SJSA1 (cell line): Measurements from ENCODE around the gene CHST7. TPM values are rescaled to one million over a fixed set of nuclear protein-coding genes. Genes with fewer than 3 reads are reported as not detected.
"Not testable (repeated sequence)": the region's sequence is repeated elsewhere in the genome, so short reads cannot be mapped to it uniquely, and the experiment has no call there.

Experiments
- DNase-seq, 2 experiments: peaks; one replicate each; pipeline ENCODE4 v3.0.0-alpha.2; 2015 to 2020; ENCODE audit warnings: low spot score in 2 of 2, low read depth in 1 of 2
- H3K27ac ChIP-seq: fragments of 250-450 bp; sonication (Bioruptor Pico); 2 replicates; pipeline ENCODE4 v1.5.1; 2020; ENCODE audit warnings: mild to moderate bottlenecking, moderate library complexity
- H3K27me3 ChIP-seq: fragments of 250-450 bp; sonication (Bioruptor Pico); replicated peaks from 2 replicates; pipeline ENCODE4 v1.5.1; 2020; ENCODE audit warnings: mild to moderate bottlenecking, moderate library complexity
- H3K36me3 ChIP-seq: fragments of 250-450 bp; sonication (Bioruptor Pico); 2 replicates; pipeline ENCODE4 v1.5.1; 2020; ENCODE audit warnings: mild to moderate bottlenecking
- H3K4me1 ChIP-seq: fragments of 250-450 bp; sonication (Bioruptor Pico); replicated peaks from 2 replicates; pipeline ENCODE4 v1.6.1; 2021; ENCODE audit warnings: mild to moderate bottlenecking
- H3K4me3 ChIP-seq: fragments of 250-450 bp; sonication (Bioruptor Pico); 2 replicates; pipeline ENCODE4 v1.5.1; 2020; ENCODE audit warnings: mild to moderate bottlenecking
- H3K9me3 ChIP-seq: fragments of 250-450 bp; sonication (Bioruptor Pico); replicated peaks from 2 replicates; pipeline ENCODE4 v1.5.1; 2020; ENCODE audit warnings: mild to moderate bottlenecking
- total RNA-seq: library from RNA; depleted of rRNA; stranded (reverse); fragments of >200 nt; shearing (Covaris generic); gene quantifications from 2 replicates; pipeline ENCODE4 v1.2.3, GENCODE V29; 2014; rRNA removed

CHST7 gene
- total RNA-seq, result 15.3 and 16.1 TPM in 2 replicates

DNA sequence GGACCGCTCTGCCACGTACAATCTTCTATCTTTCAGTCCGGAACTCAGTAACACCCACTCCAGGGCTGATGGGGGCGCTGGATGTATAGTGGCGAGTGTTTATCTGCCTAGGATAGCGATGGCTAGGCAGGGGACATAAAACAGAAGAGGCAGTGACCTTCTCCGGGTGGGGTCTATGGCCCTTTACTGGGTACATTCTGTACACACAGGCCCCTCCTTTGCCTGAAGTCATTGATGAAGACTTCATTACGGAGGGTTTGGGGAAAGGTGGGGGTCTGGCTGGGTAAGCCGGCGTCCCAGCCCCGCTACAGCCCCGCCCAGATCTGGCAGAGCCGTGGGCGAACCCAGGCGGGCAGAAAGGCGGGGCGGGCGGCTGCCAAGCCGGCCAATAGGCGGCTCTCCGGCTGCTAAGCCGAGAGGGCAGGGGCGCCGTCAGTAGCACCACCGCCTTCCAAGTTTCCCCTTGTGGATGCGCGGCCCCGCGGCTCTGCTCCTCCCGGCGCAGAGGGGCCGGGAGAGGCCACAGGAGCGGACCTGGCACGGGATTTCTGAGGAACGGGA is at the start of gene CHST7:
CHST7 (plus strand) TSS at position 435 of the 561 bp plus-strand sequence. CDS start 167 bp downstream, outside the sequence.
- peaks cover 51% of the 10 kb centered on the region for H3K4me1 ChIP-seq
- DNase-seq, result peak; percentile 73 to 86
- peak within 1 kb of the TSS; percentile 55 for H3K4me3 ChIP-seq
- no peak within 1 kb of the TSS for H3K27ac ChIP-seq
- no peaks in the 10 kb centered on the region for H3K36me3 ChIP-seq
- H3K9me3 ChIP-seq, result no peaks in the 10 kb centered on the region
- no peaks in the 10 kb centered on the region for H3K27me3 ChIP-seq

GRCh38 chrX:46528640-46529039 is 44.9 kb upstream of the CHST7 start:
- not testable (repeated sequence) for H3K27ac ChIP-seq, H3K27me3 ChIP-seq, H3K9me3 ChIP-seq, H3K4me3 ChIP-seq, H3K36me3 ChIP-seq, H3K4me1 ChIP-seq, DNase-seq

DNA sequence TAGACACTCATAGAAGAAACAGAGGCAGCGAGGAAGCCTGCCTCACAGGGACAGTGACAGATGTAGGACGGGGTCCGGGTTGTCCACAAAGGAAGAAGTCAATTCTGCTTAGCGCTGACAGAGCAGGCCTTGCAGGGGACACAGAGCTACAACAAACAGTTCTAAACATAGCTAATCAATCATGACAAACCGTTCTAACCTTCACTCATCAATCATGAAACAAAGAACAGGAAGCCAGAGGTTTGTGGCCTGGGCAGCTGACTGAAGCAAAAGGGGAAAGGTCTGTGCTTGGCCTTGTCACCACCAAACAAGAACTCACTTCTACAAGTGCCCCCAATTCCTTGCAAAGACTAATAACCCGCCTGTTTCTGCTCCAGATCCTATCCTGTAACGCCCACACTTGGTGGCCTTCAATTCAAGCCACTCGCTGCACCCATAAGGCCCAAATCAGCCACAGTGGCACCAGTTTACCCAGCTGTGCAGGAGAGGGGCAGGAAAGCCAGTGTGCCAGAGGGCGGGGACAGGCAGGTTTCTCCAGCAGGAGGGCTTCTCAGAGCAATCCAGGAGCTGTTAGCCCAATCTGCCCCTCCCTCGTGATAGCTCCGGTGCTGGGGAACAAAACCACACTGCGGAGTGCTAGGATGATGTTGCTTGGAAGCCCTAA is 43.7 kb upstream of the CHST7 start:
- not testable (repeated sequence) for H3K4me1 ChIP-seq

GRCh38 chrX:46530404-46530908 is 43.1 kb upstream of the CHST7 start:
- H3K9me3 ChIP-seq, H3K4me1 ChIP-seq, H3K4me3 ChIP-seq, H3K36me3 ChIP-seq, H3K27me3 ChIP-seq, H3K27ac ChIP-seq, DNase-seq: not testable (repeated sequence)

More for the DNA sequence above, 43.7 kb upstream of the CHST7 start:
- not testable (repeated sequence) for H3K4me3 ChIP-seq, H3K36me3 ChIP-seq, DNase-seq, H3K27me3 ChIP-seq, H3K27ac ChIP-seq, H3K9me3 ChIP-seq

DNA sequence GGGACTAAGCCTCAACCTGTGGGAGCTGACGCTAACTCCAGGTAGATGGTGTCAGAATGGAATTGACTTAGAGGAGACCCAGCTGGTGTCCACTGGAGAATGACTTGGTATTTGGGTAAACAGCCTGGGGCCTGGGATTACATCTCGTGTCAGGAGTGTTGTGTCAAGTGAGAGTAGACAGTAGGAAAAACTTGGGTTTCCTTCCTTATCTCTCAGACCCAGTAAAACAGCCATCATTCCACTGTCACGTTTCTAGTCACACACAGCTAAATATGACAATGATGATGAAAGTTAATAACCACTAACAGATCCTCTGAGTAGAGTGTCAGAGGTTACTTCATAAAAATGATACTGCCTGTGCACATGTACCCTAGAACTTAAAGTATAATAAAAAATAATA is 42.1 kb upstream of the CHST7 start:
- Histone ChIP-seq H3K9me3 (no peaks in the 10 kb centered on the region), H3K4me1 (no peaks in the 10 kb centered on the region), H3K36me3 (no peaks in the 10 kb centered on the region), H3K27me3 (no peaks in the 10 kb centered on the region), H3K27ac (no peak overlapping the region), H3K4me3 (no peak overlapping the region)
- DNase-seq, result no peak

- DNase-seq, result no peak
- H3K9me3 ChIP-seq, result no peaks in the 10 kb centered on the region
- H3K27ac ChIP-seq, result no peak overlapping the region
- H3K36me3 ChIP-seq, result peaks cover 19% of the 10 kb centered on the region
- no peaks in the 10 kb centered on the region for H3K27me3 ChIP-seq
- no peak overlapping the region for H3K4me3 ChIP-seq
- peaks cover 19% of the 10 kb centered on the region for H3K4me1 ChIP-seq
Observed at GRCh38 chrX:46543441-46543840, 30.1 kb upstream of the CHST7 start.

- not testable (repeated sequence) for H3K9me3 ChIP-seq, H3K27me3 ChIP-seq, DNase-seq
- H3K4me1 ChIP-seq, result peaks cover 21% of the 10 kb centered on the region
- peak overlapping the region; percentile 85 for H3K27ac ChIP-seq
- H3K36me3 ChIP-seq, result peaks cover 24% of the 10 kb centered on the region
- H3K4me3 ChIP-seq, result peak overlapping the region; percentile 68
Observed at GRCh38 chrX:46544527-46544926, 29.0 kb upstream of the CHST7 start.

- H3K27ac ChIP-seq, result peak within 1 kb of the TSS; percentile 85
- peaks cover 28% of the 10 kb centered on the region for H3K36me3 ChIP-seq
- H3K4me3 ChIP-seq, result peak within 1 kb of the TSS; percentile 68
- DNase-seq, result peak; percentile 83 to 92
- H3K27me3 ChIP-seq, result no peaks in the 10 kb centered on the region
- H3K9me3 ChIP-seq, result no peaks in the 10 kb centered on the region
- H3K4me1 ChIP-seq, result peaks cover 21% of the 10 kb centered on the region
Observed at GRCh38 chrX:46545111-46546005, 28.2 kb upstream of the CHST7 start, which contains the start of gene ZNF674. Gene ZNF674 (minus strand): TSS chrX:46545421. CDS start chrX:46542087, 3,334 bp downstream.

- H3K4me1 ChIP-seq, result peaks cover 32% of the 10 kb centered on the region
- no peaks in the 10 kb centered on the region for H3K27me3 ChIP-seq
- no peaks in the 10 kb centered on the region for H3K9me3 ChIP-seq
- DNase-seq, result peak; percentile 65 to 70
- peak overlapping the region; percentile 77 for H3K27ac ChIP-seq
- no peak overlapping the region for H3K4me3 ChIP-seq
- H3K36me3 ChIP-seq, result peaks cover 28% of the 10 kb centered on the region
Observed at GRCh38 chrX:46547857-46548256, 25.7 kb upstream of the CHST7 start.

DNA sequence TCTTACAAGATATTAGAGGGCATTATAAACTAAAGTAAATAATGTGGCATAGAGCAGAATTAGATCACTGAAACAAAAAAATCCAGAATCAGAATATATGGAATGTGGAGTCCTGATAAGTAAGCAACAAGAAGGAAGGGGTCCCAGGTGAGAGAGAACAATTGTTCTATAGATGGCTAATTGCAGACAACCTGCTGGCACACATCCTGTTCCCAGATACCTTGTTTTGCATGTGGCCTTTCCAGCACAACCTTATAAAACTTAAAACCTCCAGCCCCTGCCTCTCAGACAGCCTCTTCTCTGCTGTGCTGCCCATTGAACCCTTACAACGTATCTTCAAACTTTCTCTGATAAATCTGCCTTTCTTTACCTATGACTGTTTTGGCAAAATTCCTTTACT is 23.7 kb upstream of the CHST7 start:
- Histone ChIP-seq H3K27ac (no peak overlapping the region), H3K36me3 (peaks cover 28% of the 10 kb centered on the region), H3K27me3 (no peaks in the 10 kb centered on the region), H3K9me3 (no peaks in the 10 kb centered on the region), H3K4me1 (peaks cover 32% of the 10 kb centered on the region), H3K4me3 (no peak overlapping the region)
- DNase-seq, result no peak

DNA sequence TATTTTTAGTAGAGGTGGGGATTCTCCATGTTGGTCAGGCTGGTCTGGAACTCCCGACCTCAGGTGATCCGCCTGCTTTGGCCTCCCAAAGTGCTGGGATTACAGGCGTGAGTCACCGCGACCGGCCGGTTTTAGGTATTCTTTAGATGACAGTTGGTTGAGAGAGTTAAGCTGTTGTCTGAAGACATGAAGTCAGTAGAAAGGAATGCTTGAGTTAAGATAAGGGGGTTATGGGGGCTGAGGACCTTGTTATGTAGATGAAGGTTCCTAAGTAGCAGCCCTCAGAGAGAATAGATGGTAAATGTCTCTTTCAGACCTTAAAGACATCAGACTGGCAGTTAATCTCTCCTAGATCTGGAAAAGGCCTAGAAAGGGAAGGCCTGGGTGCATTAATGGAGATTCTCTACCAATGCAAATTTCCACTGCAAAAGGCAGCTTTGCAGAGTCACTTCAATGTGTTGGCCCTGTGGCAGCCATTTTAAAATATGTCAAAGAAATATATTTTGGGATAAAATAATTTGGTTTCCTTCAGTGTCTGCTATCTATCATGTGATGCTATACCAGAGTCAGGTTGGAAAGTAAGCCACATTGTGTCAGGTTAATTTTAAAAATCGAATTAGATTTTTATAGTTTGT is 22.0 kb upstream of the CHST7 start:
- peak; percentile 60 to 65 for DNase-seq

DNA sequence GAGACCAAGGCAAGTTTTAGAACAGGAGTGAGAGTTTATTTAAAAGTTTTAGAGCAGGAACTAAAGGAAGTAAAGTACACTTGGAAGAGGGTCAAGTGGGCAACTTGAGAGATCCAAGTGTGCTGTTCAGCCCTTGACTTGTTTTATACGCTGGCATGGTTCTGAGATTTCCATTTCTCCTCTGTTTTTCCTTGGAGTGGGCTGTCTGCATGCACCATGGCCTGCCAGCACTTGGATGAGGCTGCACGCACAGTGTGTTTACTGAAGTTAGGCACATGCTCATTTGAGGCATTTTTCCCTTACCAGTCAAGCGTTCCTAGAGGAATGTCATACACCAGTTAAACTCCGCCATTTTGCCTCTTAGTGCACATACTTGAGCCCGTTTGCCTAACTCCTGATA is 19.6 kb upstream of the CHST7 start:
- no peaks in the 10 kb centered on the region for H3K9me3 ChIP-seq
- H3K27me3 ChIP-seq, result no peaks in the 10 kb centered on the region
- H3K36me3 ChIP-seq, result peaks cover 6% of the 10 kb centered on the region; the same call in 1 of the 2 replicates
- no peak overlapping the region for H3K4me3 ChIP-seq
- H3K4me1 ChIP-seq, result peaks cover 11% of the 10 kb centered on the region
- H3K27ac ChIP-seq, result no peak overlapping the region
- DNase-seq, result no peak

More for the DNA sequence above, 22.0 kb upstream of the CHST7 start:
- H3K4me1 ChIP-seq, result peaks cover 29% of the 10 kb centered on the region
- H3K9me3 ChIP-seq, result no peaks in the 10 kb centered on the region
- H3K4me3 ChIP-seq, result no peak overlapping the region
- peak overlapping the region; percentile 80 for H3K27ac ChIP-seq
- peaks cover 21% of the 10 kb centered on the region for H3K36me3 ChIP-seq
- no peaks in the 10 kb centered on the region for H3K27me3 ChIP-seq

DNA sequence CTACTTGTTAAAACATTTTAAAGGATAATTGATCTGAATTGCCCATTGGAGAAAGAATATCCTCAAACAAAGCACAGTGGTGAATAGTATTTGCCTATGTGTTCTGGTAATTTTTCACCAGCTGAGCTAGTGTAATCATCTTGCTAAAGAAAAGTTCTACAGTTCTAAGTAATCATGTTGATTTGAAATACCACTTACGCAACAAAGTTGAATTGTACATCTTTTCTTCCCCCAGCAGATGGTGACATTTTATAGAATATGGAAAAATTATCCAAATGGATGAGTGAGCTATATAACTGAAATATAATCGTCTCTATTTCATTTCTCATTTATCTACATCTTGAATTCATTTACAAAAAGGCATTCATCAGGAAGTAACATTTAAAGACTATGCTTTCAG is 18.6 kb upstream of the CHST7 start:
- no peak overlapping the region for H3K27ac ChIP-seq
- no peak overlapping the region for H3K4me3 ChIP-seq
- no peaks in the 10 kb centered on the region for H3K9me3 ChIP-seq
- no peak for DNase-seq
- no peaks in the 10 kb centered on the region; the same call in 1 of the 2 replicates for H3K36me3 ChIP-seq
- H3K27me3 ChIP-seq, result no peaks in the 10 kb centered on the region
- H3K4me1 ChIP-seq, result peaks cover 11% of the 10 kb centered on the region
